B cell (primary cell): Measurements from ENCODE around the gene HPD.

Experiments
- CTCF ChIP-seq: fragments of 200-600 bp; IDR thresholded peaks from one replicate; pipeline ENCODE4 v1.8.0; 2022; ENCODE audit warnings: antibody characterized with exemption, mild to moderate bottlenecking
- EZH2 ChIP-seq: IDR thresholded peaks from 2 replicates; pipeline ENCODE4 v1.6.1; 2012; ENCODE audit warnings: borderline replicate concordance, low read depth, mild to moderate bottlenecking, moderate library complexity, low read length; ENCODE audit not compliant: insufficient read depth, poor library complexity, severe bottlenecking

GRCh38 chr12:121795034-121795968 is 63.4 kb downstream of the HPD start:
- TF ChIP-seq CTCF (peak; percentile 78), EZH2 (no peak)
